Naive thymus-derived CD4-positive, alpha-beta T cell (primary cell): Measurements from ENCODE around the gene TIMM21. TPM values are rescaled to one million over a fixed set of nuclear protein-coding genes. Genes with fewer than 3 reads are reported as not detected.

Experiments
- ATAC-seq: fragments of 150-1000 bp; cut with Tn5 transposase; 2 replicates; pipeline ENCODE4 v1.10.0; 2021; ENCODE audit warnings: mild to moderate bottlenecking, moderate library complexity
- CTCF ChIA-PET: fragments of 350-600 bp; sonication (Branson Sonifier 250); formaldehyde crosslinking; loops from one replicate; lab custom pipeline; 2021; ENCODE audit warnings: antibody characterized with exemption; lab: Charles Lee
- POLR2A ChIA-PET: fragments of 350-600 bp; sonication (Branson Sonifier 250); formaldehyde crosslinking; loops from one replicate; lab custom pipeline; 2021; ENCODE audit warnings: antibody characterized with exemption, inconsistent platforms; lab: Charles Lee
- DNase-seq, 9 donors: peaks; one replicate each; pipeline versions ENCODE4 v3.0.0 to v3.0.0-alpha.2; 2020 to 2022; ENCODE audit warnings: mixed read lengths in 1 of 9
- H3K27ac ChIP-seq: one replicate; pipeline ENCODE4 v1.7.0; 2013; ENCODE audit warnings: mild to moderate bottlenecking, low read depth, low read length, moderate library complexity
- H3K27me3 ChIP-seq, 2 donors: one replicate each; pipeline ENCODE4 v1.7.0; 2013; ENCODE audit warnings: low read length in 2 of 2, mild to moderate bottlenecking in 2 of 2, moderate library complexity in 2 of 2; ENCODE audit not compliant: control insufficient read depth in 2 of 2, insufficient read depth in 2 of 2
- H3K36me3 ChIP-seq, 3 experiments: 1 replicate in 2 of 3; 2 replicates in 1 of 3; pipeline ENCODE4 v1.7.0; 2013; ENCODE audit warnings: low read length in 3 of 3, mild to moderate bottlenecking in 3 of 3, moderate library complexity in 1 of 3; ENCODE audit not compliant: insufficient read depth in 3 of 3, control insufficient read depth in 2 of 3
- H3K4me1 ChIP-seq, 2 donors: one replicate each; pipeline ENCODE4 v1.7.0; 2013; ENCODE audit warnings: low read length in 2 of 2, mild to moderate bottlenecking in 2 of 2, moderate library complexity in 1 of 2; ENCODE audit not compliant: control insufficient read depth in 2 of 2, insufficient read depth in 2 of 2
- H3K4me3 ChIP-seq: 2 replicates; pipeline ENCODE4 v1.7.0; 2013; ENCODE audit warnings: mild to moderate bottlenecking, low read length
- H3K9me3 ChIP-seq, 3 experiments: 1 replicate in 2 of 3; 2 replicates in 1 of 3; pipeline ENCODE4 v1.7.0; 2013; ENCODE audit warnings: low read length in 3 of 3; ENCODE audit not compliant: control insufficient read depth in 2 of 3
- H3K27ac Mint-ChIP-seq, 9 donors: one replicate each; pipeline ENCODE4 v1.8.0; 2020 to 2022; ENCODE audit warnings: mixed read lengths in 9 of 9, mild to moderate bottlenecking in 8 of 9, moderate library complexity in 5 of 9, inconsistent platforms in 2 of 9
- H3K27me3 Mint-ChIP-seq, 5 donors: one replicate each; pipeline ENCODE4 v1.8.0; 2021 to 2022; ENCODE audit warnings: mixed read lengths in 5 of 5, mild to moderate bottlenecking in 1 of 5
- H3K36me3 Mint-ChIP-seq, 5 donors: one replicate each; pipeline ENCODE4 v1.8.0; 2020 to 2022; ENCODE audit warnings: mixed read lengths in 5 of 5, mild to moderate bottlenecking in 3 of 5, inconsistent platforms in 1 of 5
- H3K4me1 Mint-ChIP-seq, 7 donors: one replicate each; pipeline ENCODE4 v1.8.0; 2020 to 2022; ENCODE audit warnings: mixed read lengths in 7 of 7, mild to moderate bottlenecking in 3 of 7, inconsistent platforms in 1 of 7
- H3K4me3 Mint-ChIP-seq, 10 donors: one replicate each; pipeline ENCODE4 v1.8.0; 2020 to 2022; ENCODE audit warnings: mild to moderate bottlenecking in 10 of 10, mixed read lengths in 10 of 10, moderate library complexity in 6 of 10, inconsistent platforms in 2 of 10
- H3K9me3 Mint-ChIP-seq, 11 donors: one replicate each; pipeline ENCODE4 v1.8.0; 2020 to 2022; ENCODE audit warnings: mixed read lengths in 11 of 11, mild to moderate bottlenecking in 4 of 11, inconsistent platforms in 1 of 11, moderate library complexity in 1 of 11
- intact Hi-C, 2 donors: fragments of 100-400 bp; cut with micrococcal nuclease; formaldehyde crosslinking; loops; one replicate each; pipeline ENCODE4 v1.15.1; 2023
- polyA plus RNA-seq, 2 donors: library from polyadenylated mRNA; unstranded; fragments of 300-500 nt; fragmentation: Illumina TruSeq; gene quantifications; one replicate each; pipeline ENCODE4 v1.2.3, GENCODE V29; 2021
- total RNA-seq, 6 experiments: library from RNA in 5 of 6; stranded (reverse) in 5 of 6; gene quantifications; 1 replicate in 5 of 6; 2 replicates in 1 of 6; pipeline ENCODE4 v1.2.3 and lab custom pipeline; 2021 to 2026

Gene TIMM21, protein sequence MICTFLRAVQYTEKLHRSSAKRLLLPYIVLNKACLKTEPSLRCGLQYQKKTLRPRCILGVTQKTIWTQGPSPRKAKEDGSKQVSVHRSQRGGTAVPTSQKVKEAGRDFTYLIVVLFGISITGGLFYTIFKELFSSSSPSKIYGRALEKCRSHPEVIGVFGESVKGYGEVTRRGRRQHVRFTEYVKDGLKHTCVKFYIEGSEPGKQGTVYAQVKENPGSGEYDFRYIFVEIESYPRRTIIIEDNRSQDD
- total RNA-seq (10 to 100 TPM in 4 of 5 experiments, 1 to 10 TPM in 1; 9.7 to 30.2 (median 27.9) TPM), polyA plus RNA-seq (10 to 100 TPM; 15.2 to 25.8 TPM), total RNA-seq (lab: John Stamatoyannopoulos, UW) (10.6 reads per million, percentile 37 among the genes with 10 or more reads in this experiment)

DNA sequence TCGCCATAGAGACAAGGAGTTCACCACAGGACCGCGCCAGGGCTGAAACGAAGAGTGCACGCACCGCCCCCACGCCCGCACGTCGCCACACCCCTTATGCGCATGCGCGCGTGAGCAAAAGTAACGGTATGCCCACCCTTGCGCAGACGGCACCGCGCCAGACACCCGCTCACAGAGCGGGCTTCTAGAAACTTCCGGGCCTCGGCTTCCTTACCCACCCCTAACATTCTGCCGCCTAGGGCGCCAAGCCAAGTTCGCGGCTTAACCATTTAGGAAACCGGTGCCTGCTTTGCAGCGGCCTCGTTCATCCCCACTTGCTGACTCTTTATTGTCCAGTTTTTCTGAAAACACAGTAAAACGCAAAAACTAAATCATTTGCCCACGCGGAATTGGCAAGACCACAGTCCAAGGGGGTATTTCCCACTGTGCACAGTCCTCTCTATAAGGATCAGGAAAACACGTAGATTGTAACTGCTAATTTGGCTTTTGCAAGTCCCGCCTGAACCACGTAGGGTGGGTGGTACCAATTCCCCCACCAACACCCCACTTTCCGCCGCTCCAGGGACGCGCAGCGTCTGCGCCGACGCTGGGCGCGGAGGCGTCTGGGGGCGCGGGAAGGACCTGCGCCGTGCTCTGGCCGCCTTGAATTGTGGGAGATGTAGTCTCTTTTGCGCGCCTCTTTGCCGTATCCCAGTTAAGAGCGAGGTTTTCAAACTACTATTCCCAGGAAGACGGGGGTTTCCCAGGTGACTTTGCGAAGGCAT is at the start of gene TIMM21, which contains the start of gene FBXO15:
TIMM21 (plus strand) TSS at position 745 of the 764 bp plus-strand sequence. CDS start 286 bp downstream, outside the sequence.
FBXO15 (minus strand) TSS at position 56 of the 764 bp plus-strand sequence; CDS start at position 7, 49 bp downstream.
- ATAC-seq (peak; percentile 91), DNase-seq (peak; percentile 92 to 97 (median 96))
- H3K4me3 Mint-ChIP-seq, result peak within 1 kb of the TSS; percentile 95 to 100 (median 97)
- intact Hi-C loops, result loop anchor here (1.0 to 5.0 kb wide), 13 partner anchors 48 to 1062 kb away; partner anchors contain the start of genes ZNF407 (in 2 of the 2), CNDP2 (in 1 of the 2), PTGR3 (in 1 of the 2) and TSHZ1 (in 1 of the 2)
- POLR2A ChIA-PET, result no interaction called here
- H3K9me3 ChIP-seq, result no peaks in the 10 kb centered on the region
- peaks cover 0 to 7% (median 0%) of the 10 kb centered on the region in 5 donors for H3K27me3 Mint-ChIP-seq
- peaks cover 23 to 60% (median 55%) of the 10 kb centered on the region in 7 donors for H3K4me1 Mint-ChIP-seq
- H3K27ac Mint-ChIP-seq, result peak within 1 kb of the TSS; percentile 98 to 100 (median 99)
- peak within 1 kb of the TSS; percentile 92 for H3K27ac ChIP-seq
- CTCF ChIA-PET, result no interaction called here
- H3K27me3 ChIP-seq, result no peaks in the 10 kb centered on the region
- peaks cover 0 to 13% (median 4%) of the 10 kb centered on the region in 5 donors for H3K36me3 Mint-ChIP-seq
- H3K36me3 ChIP-seq, result peaks cover 0 to 13% (median 0%) of the 10 kb centered on the region in 3 experiments
- H3K4me1 ChIP-seq, result peaks cover 15 to 25% of the 10 kb centered on the region in 2 donors
- H3K4me3 ChIP-seq, result peak within 1 kb of the TSS; percentile 82
- peaks cover 0 to 7% (median 0%) of the 10 kb centered on the region in 11 donors for H3K9me3 Mint-ChIP-seq

DNA sequence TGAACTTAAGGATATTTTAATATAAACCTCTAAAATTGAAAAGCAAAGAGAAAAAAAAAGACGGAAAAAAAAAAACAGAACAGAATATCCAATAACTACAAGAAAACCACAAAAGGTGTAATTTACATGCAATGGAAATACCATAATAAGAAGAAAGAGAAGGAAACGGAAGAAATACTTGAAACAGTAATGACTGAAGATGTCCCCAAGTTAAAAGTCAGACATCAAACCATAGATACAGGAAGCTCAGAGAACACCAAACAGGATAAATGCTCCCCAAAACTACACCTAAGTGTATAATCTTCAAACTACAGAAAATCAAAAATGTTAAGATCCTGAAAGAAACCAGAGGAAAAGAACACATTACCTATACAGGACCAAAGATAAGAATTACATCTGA is 39.9 kb upstream of the TIMM21 start:
- ChIA-PET POLR2A (no interaction called here), CTCF (interaction anchor here (0.6 to 1.0 kb wide), 3 partner anchors 10 to 76 kb away, joined by 3 to 4 read pairs (median 3); no protein-coding TSS in a partner anchor)
- peaks cover 5 to 41% (median 26%) of the 10 kb centered on the region in 7 donors for H3K4me1 Mint-ChIP-seq
- peaks cover 7 to 24% (median 19%) of the 10 kb centered on the region in 5 donors for H3K36me3 Mint-ChIP-seq
- Histone ChIP-seq H3K9me3 (peaks cover 0 to 8% (median 6%) of the 10 kb centered on the region in 3 experiments), H3K27me3 (no peaks in the 10 kb centered on the region), H3K27ac (no peak overlapping the region), H3K36me3 (no peaks in the 10 kb centered on the region), H3K4me3 (no peak overlapping the region), H3K4me1 (peaks cover 0 to 8% of the 10 kb centered on the region in 2 donors)
- peak overlapping the region in 6 of 10 donors; percentile 2 to 69 (median 26) for H3K4me3 Mint-ChIP-seq
- peak in 5 of 9 donors; percentile 12 to 66 (median 43) for DNase-seq
- ATAC-seq, result peak; percentile 40
- peak overlapping the region in 7 of 9 donors; percentile 14 to 75 (median 57) for H3K27ac Mint-ChIP-seq
- intact Hi-C loops, result no loop called here
- H3K9me3 Mint-ChIP-seq, result peaks cover 10 to 69% (median 28%) of the 10 kb centered on the region in 11 donors
- H3K27me3 Mint-ChIP-seq, result peaks cover 0 to 5% (median 0%) of the 10 kb centered on the region in 5 donors

GRCh38 chr18:74110149-74110548 is 38.2 kb upstream of the TIMM21 start:
- no peak overlapping the region for H3K4me3 ChIP-seq
- Mint-ChIP-seq H3K27me3 (no peaks in the 10 kb centered on the region), H3K4me3 (no peak overlapping the region), H3K27ac (no peak overlapping the region), H3K9me3 (peaks cover 10 to 59% (median 25%) of the 10 kb centered on the region in 11 donors), H3K4me1 (peaks cover 9 to 51% (median 35%) of the 10 kb centered on the region in 7 donors), H3K36me3 (peaks cover 4 to 24% (median 12%) of the 10 kb centered on the region in 5 donors)
- ATAC-seq (no peak), DNase-seq (no peak)
- H3K27ac ChIP-seq, result no peak overlapping the region
- H3K4me1 ChIP-seq, result peaks cover 0 to 8% of the 10 kb centered on the region in 2 donors
- no peaks in the 10 kb centered on the region for H3K36me3 ChIP-seq
- no peaks in the 10 kb centered on the region for H3K27me3 ChIP-seq
- H3K9me3 ChIP-seq, result peaks cover 0 to 8% (median 6%) of the 10 kb centered on the region in 3 experiments
- POLR2A ChIA-PET, result interaction anchor here (0.6 kb wide), 1 partner anchor 1100 kb away, joined by 3 read pairs; the partner anchor contains the start of gene TSHZ1
- CTCF ChIA-PET, result no interaction called here
- intact Hi-C loops, result loop anchor here in 1 of 2 donors (10.0 kb wide), 1 partner anchor 215 kb away; no protein-coding TSS in a partner anchor

GRCh38 chr18:74110976-74111375 is 37.3 kb upstream of the TIMM21 start:
- Histone ChIP-seq H3K27me3 (no peaks in the 10 kb centered on the region), H3K4me1 (peaks cover 0 to 8% of the 10 kb centered on the region in 2 donors), H3K4me3 (no peak overlapping the region), H3K9me3 (peaks cover 0 to 8% (median 6%) of the 10 kb centered on the region in 3 experiments), H3K36me3 (no peaks in the 10 kb centered on the region), H3K27ac (no peak overlapping the region)
- no peak overlapping the region for H3K4me3 Mint-ChIP-seq
- DNase-seq (no peak), ATAC-seq (no peak)
- peaks cover 10 to 56% (median 25%) of the 10 kb centered on the region in 11 donors for H3K9me3 Mint-ChIP-seq
- ChIA-PET POLR2A (no interaction called here), CTCF (no interaction called here)
- no peak overlapping the region for H3K27ac Mint-ChIP-seq
- H3K36me3 Mint-ChIP-seq, result peaks cover 4 to 24% (median 12%) of the 10 kb centered on the region in 5 donors
- no peaks in the 10 kb centered on the region for H3K27me3 Mint-ChIP-seq
- intact Hi-C loops, result loop anchor here in 1 of 2 donors (10.0 kb wide), 1 partner anchor 216 kb away; no protein-coding TSS in a partner anchor
- H3K4me1 Mint-ChIP-seq, result peaks cover 9 to 51% (median 35%) of the 10 kb centered on the region in 7 donors

- CTCF ChIA-PET, result interaction anchor here (5.2 kb wide), 1 partner anchor 31 kb away, joined by 41 read pairs; no protein-coding TSS in a partner anchor
- Mint-ChIP-seq H3K4me1 (peaks cover 3 to 35% (median 19%) of the 10 kb centered on the region in 7 donors), H3K4me3 (no peak overlapping the region), H3K27ac (peak overlapping the region in 1 of 9 donors; percentile 58), H3K9me3 (peaks cover 3 to 36% (median 18%) of the 10 kb centered on the region in 11 donors), H3K36me3 (peaks cover 4 to 18% (median 12%) of the 10 kb centered on the region in 5 donors), H3K27me3 (no peaks in the 10 kb centered on the region)
- no peaks in the 10 kb centered on the region for H3K36me3 ChIP-seq
- H3K4me1 ChIP-seq, result no peaks in the 10 kb centered on the region
- intact Hi-C loops, result loop anchor here in 1 of 2 donors (10.0 kb wide), 1 partner anchor 219 kb away; no protein-coding TSS in a partner anchor
- DNase-seq (peak in 1 of 9 donors; percentile 4), ATAC-seq (no peak)
- POLR2A ChIA-PET, result interaction anchor here (0.5 kb wide), 1 partner anchor 840 kb away, joined by 3 read pairs; no protein-coding TSS in a partner anchor
- no peaks in the 10 kb centered on the region for H3K27me3 ChIP-seq
- no peak overlapping the region for H3K27ac ChIP-seq
- peaks cover 0 to 2% (median under 1%) of the 10 kb centered on the region in 3 experiments for H3K9me3 ChIP-seq
- H3K4me3 ChIP-seq, result no peak overlapping the region
These were observed 34.6 kb upstream of the TIMM21 start for GRCh38 chr18:74113711-74114110.
